ENCODE measurements around the gene PTRHD1.

The PTRHD1 gene

GRCh38 chr2:24791452-24791851, 1.7 kb downstream of the PTRHD1 start:
- no peak overlapping the region for H3K4me3 ChIP-seq (ENCODE audit: control insufficient read depth, low read depth, low read length)
- DNase-seq (ENCODE audit: low read depth), result no peak
- TF ChIP-seq CTCF (IDR thresholded peaks at IDR 0.05; ENCODE audit: control insufficient read depth, insufficient read depth, low read depth, low read length, missing control alignments), result no peak

- no peak for TF ChIP-seq CTCF (IDR thresholded peaks at IDR 0.05; ENCODE audit: control insufficient read depth, insufficient read depth, low read depth, low read length, missing control alignments)
- H3K4me3 ChIP-seq (ENCODE audit: control insufficient read depth, low read depth, low read length), result no peak overlapping the region
These were observed 4.4 kb downstream of the PTRHD1 start for GRCh38 chr2:24788816-24789215.

GRCh38 chr2:24787532-24787931, 5.7 kb downstream of the PTRHD1 start:
- DNase-seq (ENCODE audit: low read depth), result no peak
- no peak overlapping the region for H3K4me3 ChIP-seq (ENCODE audit: control insufficient read depth, low read depth, low read length)
- no peak for TF ChIP-seq CTCF (IDR thresholded peaks at IDR 0.05; ENCODE audit: control insufficient read depth, insufficient read depth, low read depth, low read length, missing control alignments)

More at GRCh38 chr2:24788816-24789215, 4.4 kb downstream of the PTRHD1 start:
- DNase-seq (ENCODE audit: low read depth), result no peak

- TF ChIP-seq CTCF (IDR thresholded peaks at IDR 0.05; ENCODE audit: control insufficient read depth, insufficient read depth, low read depth, low read length, missing control alignments), result no peak
- DNase-seq (ENCODE audit: low read depth), result no peak
- H3K4me3 ChIP-seq (ENCODE audit: control insufficient read depth, low read depth, low read length), result no peak overlapping the region
These were observed 7.4 kb downstream of the PTRHD1 start for GRCh38 chr2:24785671-24786321.

- DNase-seq (ENCODE audit: low read depth), result no peak
- no peak for TF ChIP-seq CTCF (IDR thresholded peaks at IDR 0.05; ENCODE audit: control insufficient read depth, insufficient read depth, low read depth, low read length, missing control alignments)
- H3K4me3 ChIP-seq (ENCODE audit: control insufficient read depth, low read depth, low read length), result no peak overlapping the region
These were observed 9.6 kb downstream of the PTRHD1 start for GRCh38 chr2:24783641-24784040.

- H3K4me3 ChIP-seq (ENCODE audit: control insufficient read depth, low read depth, low read length), result no peak overlapping the region
- DNase-seq (ENCODE audit: low read depth), result no peak
- no peak for TF ChIP-seq CTCF (IDR thresholded peaks at IDR 0.05; ENCODE audit: control insufficient read depth, insufficient read depth, low read depth, low read length, missing control alignments)
These were observed 14.1 kb downstream of the PTRHD1 start for GRCh38 chr2:24779116-24779515.

Data from AG09309 (cell line).